HTR-8/SVneo (cell line): ENCODE measurements around the gene PSMG2.
"Not testable (repeated sequence)": the region's sequence is repeated elsewhere in the genome, so short reads cannot be mapped to it uniquely, and the experiment has no call there.

ENCODE experiments used
- DNase-seq: peaks from one replicate; pipeline ENCODE4 v3.0.0; 2011; ENCODE audit warnings: low spot score, mixed read lengths; ENCODE audit not compliant: insufficient read length
- FAIRE-seq: peaks from 2 replicates; lab custom pipeline; 2011; peaks lifted over from hg19 to GRCh38; lab: Jason Lieb, UNC

The PSMG2 gene

DNA sequence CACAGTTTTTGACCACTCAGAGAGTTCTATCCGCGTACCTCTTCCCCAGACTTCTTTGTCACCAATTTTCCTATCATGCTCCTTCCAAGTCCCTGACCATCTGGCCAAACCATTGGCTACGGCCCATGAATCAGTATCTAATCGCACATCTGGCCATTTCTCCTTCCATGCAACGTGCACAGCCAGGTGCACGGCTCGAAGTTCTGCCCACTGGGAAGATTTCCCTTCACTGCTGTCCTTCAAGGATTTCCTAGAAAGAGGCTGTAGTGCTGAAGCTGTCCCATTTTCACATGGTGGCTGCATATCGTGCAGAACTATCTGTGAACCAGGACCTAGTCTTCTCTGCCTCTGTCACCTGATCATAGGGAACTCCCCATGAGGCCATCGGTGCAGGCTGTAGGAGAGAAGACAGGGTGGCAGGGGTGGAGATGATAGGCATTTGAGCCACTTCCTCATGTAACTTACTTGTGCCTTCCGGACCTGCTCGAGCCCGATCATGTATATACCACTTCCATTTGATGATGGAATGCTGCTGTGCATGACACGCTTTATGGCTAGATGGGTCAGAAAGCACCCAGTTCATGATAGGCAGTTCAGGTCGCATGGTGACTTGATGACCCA, 53.9 kb downstream of the PSMG2 start:
- DNase-seq, result not testable (repeated sequence)

DNA sequence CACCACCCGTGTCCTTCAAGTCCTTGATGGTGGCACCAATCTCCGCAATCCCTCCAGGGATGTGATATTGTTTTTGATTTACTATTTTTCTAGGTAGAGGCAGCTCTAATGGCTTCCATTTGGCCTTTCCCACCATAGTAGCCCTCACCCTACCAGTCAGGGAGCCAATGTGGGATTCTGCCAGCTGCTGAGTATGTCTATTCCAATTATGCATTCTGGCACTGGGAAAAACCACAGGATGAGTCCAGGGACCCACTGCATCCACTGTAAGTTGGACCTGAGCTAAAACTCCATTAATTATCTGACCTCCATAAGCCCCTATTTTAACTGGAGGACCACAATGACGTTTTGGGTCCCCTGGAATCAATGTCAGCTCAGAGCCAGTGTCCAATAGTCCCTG, 55.7 kb downstream of the PSMG2 start:
- not testable (repeated sequence) for DNase-seq, FAIRE-seq

More for the DNA sequence above, 53.9 kb downstream of the PSMG2 start:
- FAIRE-seq, result not testable (repeated sequence)

DNA sequence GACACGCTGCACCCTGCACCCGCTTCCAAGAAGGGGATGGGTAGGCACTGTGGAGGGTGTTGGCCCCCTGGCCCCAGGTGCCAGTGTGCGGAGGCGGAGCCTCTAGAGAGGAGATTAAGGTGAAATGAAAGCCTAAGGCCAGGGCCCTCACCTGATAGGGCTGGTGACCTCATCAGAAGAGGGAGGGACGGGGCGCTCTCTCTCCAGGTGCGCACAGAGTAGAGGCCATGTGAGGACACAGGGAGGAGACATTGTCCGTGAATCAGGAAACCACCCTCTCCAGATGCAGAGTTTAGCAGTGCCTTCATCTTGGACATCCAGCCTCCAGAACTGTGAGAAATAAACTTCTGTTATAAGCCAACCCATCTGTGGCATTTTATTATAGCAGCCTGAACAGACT, 62.3 kb downstream of the PSMG2 start:
- FAIRE-seq, result no peak
- DNase-seq, result no peak

DNA sequence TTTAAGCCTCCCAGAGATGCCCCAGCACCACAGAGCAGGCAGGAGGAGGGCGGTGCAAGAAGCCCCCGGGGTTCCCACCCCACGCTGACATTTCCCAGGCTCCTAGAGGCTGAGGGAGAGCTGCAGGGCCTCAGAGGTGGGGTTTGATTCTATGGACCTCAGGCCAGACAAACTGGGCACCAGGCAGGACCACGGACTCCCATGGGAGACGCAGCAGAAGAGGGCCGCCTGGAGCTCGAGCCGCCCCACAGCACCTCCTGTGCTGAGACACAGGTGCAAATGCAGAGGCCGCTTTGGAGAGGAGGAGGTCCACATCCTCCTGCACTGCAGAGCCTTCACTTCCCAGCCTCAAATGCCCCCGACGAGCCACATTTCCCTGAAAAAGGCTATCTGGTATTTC, 62.7 kb downstream of the PSMG2 start:
- FAIRE-seq (no peak), DNase-seq (no peak)

DNA sequence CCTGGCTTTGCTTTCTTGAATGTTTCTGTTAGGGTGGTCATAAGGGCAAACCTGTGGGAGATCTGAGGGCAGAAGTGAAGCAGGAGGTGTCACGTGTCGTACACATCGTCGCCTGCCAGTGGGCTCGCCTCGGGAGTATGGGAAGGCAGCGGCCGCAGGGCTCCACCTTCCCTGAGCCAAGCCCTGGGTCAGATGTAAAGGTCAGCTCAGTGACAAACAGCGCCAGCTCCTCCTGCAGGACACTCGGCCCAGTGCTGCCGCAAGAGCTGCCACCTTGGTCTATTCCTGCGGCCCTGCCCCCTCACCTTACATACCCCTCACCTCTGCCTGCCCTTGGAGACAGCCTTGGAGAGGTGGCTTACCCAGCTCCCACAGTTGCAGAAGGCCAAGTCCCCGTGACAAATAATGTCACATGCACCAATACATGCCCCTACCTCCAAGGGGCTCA, 64.2 kb downstream of the PSMG2 start:
- no peak for FAIRE-seq

DNA sequence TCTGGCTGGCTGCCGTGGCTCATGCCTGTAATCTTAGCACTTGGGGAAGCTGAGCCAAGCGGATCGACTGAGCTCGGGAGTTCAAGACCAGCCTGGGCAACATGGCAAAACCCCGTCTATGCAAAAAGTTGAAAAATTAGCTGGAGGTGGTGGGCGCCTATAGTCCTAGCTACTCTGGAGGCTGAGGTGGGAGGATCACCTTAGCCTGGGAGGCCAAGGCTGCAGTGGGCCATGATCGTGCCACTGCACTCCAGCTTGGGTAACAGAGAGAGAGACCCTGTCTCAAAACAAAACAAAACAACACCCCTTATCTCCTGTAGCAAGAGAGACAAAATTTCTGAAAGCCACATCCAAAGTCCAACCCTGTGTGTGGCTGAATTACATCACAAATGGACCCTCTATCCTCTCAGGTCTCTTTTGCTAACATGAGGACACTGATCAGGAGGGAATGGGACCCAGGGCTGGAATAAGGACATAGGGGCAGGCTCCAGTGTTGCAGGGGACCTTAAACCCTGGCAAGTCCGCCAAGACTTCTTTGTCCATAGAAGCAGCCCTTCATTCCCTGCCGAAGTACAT, 64.8 kb downstream of the PSMG2 start:
- FAIRE-seq, result no peak
- DNase-seq, result no peak

More for the DNA sequence above, 64.2 kb downstream of the PSMG2 start:
- DNase-seq, result no peak

DNA sequence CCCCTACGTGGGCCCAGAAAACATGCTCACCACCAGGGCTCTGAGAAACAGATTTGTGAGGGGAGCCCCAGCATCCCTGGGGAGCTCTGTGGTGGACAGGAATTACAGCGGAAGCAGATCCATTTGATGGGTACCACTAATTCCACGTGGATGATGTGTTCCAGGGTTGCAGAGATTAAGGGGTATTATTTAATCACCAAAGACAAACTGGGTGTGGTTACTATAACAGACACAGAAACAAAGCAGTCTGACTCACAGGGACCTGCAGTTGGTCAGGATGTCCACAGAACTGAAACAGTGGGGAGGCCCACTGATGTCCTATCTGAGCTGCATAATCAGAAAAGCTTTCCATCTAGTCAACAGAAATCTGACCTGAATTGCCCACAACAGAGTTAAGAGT, 65.8 kb downstream of the PSMG2 start:
- FAIRE-seq (no peak), DNase-seq (no peak)

DNA sequence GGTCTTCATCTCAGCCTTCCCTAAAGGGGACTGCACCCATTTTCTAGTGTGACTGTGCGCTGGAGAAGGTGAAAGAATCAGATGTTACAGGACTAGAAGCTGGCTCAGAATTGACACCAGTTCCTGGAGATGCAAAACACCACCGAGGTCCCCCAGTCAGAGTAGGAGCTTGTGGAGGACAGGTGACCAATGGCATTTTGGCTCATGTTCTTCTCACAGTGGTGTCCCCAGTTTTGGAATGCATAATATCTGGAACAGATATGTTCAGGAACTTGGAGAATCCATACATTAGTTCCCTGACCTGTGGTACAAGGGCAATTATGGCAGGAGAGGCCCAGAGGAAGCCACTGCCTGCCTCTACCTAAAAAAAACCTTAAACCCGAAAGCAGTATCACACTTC, 66.3 kb downstream of the PSMG2 start:
- FAIRE-seq (no peak), DNase-seq (no peak)

DNA sequence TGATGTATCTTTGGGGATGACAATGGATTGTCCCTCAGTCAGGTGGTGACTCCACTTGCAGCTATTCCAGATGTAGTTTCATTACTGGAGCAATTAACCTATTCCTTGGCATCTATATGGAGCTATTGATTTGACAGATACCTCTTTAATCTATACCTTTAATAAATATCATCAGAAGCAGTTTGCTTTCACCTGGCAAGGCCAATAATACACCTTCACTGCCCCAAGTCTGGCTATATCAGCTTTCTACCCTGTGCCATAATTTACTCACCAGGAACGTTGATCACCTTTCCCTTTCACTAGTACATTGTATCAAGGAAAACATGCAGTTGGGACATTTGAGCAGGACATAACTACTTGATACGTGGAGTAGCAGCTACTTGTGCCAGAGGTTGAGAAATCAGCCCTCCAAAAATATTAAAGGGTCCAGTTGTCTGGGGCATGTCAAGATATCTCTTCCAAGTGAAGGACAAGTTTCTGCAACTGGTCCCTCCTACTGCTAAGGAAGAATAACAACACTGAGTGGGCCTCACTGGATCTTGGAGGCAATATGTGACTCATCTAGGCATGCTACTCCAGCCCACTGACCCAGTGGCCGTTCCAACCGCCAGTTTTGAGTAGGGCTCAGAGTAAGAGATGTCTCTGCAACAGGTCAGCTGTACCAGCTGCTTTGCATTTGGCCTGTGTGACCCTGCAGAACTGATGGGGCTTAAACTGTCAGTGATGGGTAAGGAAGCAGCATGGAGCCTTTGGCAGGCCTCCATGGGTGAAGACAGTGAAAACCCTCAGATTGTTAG, 67.0 kb downstream of the PSMG2 start:
- FAIRE-seq (no peak), DNase-seq (no peak)

DNA sequence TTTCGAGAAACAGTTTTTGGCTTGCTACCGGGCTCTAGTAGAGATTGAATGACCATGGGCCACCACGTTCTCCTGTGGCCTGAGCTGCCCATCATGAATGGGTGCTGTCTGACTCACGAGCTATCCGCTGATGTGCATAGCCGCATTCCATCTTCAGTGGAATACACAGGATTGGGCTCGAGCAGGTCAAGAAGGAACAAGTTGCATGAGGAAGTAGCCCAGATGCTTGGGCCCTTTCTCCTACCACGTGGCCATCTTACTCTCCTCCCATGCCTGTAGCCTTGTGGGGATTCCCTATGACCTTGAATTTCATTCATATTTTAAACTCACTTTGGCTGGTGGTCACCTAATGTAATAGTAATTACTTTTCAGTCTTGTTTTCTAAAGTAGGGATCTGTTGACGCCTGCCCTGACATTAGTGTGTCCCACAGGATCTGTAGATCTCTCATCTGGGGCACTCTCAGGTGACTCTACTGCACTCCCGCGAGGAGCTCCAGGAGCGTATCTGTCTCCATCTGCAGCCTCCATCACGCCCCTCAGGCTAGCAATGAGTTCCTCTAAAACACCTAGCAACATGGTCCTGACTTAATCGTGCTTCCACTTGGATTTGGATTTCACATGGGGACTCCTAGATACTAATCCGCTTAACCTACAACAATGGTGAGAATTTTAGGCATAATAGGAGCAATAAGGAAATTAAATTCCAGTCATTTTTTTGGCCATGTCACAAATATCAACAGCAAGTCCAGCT, 67.8 kb downstream of the PSMG2 start:
- FAIRE-seq (no peak), DNase-seq (no peak)

DNA sequence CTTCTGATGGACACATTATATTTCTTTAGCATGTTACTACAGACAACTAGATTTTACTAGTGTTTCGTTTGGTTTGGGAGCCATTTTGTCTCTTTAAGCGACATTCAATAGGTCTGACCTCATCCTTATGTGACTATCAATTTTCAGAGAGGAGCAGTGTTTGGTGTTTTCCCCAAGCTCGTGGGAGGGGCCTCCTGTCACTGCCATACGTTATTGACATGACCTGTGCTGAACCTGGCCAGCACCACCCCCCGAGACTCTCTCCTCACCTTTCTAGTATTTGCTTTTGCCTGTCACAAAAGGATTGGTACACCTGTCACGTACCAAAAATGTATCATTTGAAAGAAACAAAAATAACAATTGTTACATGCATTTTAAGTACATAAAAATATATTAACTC, 69.3 kb downstream of the PSMG2 start:
- FAIRE-seq, result no peak
- no peak for DNase-seq

DNA sequence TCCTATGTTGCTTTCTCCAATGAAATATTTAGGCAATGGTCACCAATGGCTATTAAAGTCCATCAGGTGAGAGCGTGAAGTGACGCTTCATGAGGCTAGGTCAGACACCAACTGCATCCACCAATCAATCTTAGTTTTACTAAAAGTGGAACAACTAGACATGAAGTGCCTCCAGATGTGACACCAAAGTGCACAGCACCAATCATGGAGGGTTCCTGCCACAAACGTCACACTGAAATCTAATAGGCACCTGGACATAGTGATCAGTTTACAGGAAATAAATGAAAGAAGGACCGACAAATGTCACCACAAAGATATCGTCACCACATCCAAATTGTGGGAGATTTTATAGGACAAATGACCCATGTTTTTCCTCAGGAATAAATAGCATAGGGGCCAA, 70.5 kb downstream of the PSMG2 start:
- FAIRE-seq, result no peak
- DNase-seq, result no peak

DNA sequence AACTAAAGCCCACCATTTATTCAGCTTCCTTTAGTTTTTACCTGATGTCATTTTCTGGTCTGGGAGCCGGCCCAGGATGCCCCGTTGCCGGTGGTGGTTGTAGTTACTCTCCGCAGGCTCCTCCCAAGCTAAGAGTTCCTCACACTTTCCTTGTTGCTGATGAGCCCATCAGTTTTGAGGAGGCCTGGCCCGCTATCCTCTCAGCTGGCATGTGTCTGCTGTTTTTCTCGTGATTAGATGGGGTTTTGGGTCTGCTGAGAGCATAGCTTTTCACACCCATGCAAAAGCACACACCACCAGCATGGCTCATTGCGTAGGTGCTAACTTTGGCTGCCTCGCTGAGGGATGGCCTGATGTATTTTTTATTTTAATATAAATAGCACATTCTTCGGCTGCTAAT, 72.1 kb downstream of the PSMG2 start:
- no peak for FAIRE-seq
- no peak for DNase-seq
